KBM-7 (cell line): ENCODE data around the gene NR3C1.
"Not testable (repeated sequence)": the region's sequence is repeated elsewhere in the genome, so short reads cannot be mapped to it uniquely, and the experiment has no call there.

Source experiments
- DNase-seq: peaks from one replicate; pipeline ENCODE4 v3.0.0-alpha.2; 2015
- in situ Hi-C: fragments of 300-500 bp; cut with MboI; formaldehyde crosslinking; loops from 2 replicates; pipeline ENCODE4 v1.14.3; 2020; ENCODE audit warnings: low sequenced_read_pairs, low pct_unique_long_range_greater_than_20kb, mixed read lengths

Gene NR3C1

GRCh38 chr5:143347046-143347445 is 56.4 kb downstream of the NR3C1 start:
- no peak for DNase-seq
- in situ Hi-C loops: no loop called here

- in situ Hi-C loops: no loop called here
- no peak for DNase-seq
Observed at GRCh38 chr5:143345671-143346440, 57.6 kb downstream of the NR3C1 start.

GRCh38 chr5:143343042-143343441 is 60.4 kb downstream of the NR3C1 start:
- in situ Hi-C loops: no loop called here
- DNase-seq: no peak

- DNase-seq: no peak
- in situ Hi-C loops: no loop called here
Observed at GRCh38 chr5:143342607-143343006, 60.9 kb downstream of the NR3C1 start.

- in situ Hi-C loops: no loop called here
- DNase-seq: no peak
Observed at GRCh38 chr5:143341807-143342570, 61.5 kb downstream of the NR3C1 start.

GRCh38 chr5:143340891-143341685 is 62.4 kb downstream of the NR3C1 start:
- in situ Hi-C loops: no loop called here
- DNase-seq: no peak

- DNase-seq: no peak
- in situ Hi-C loops: no loop called here
Observed at GRCh38 chr5:143338658-143339366, 64.7 kb downstream of the NR3C1 start.

- in situ Hi-C loops: no loop called here
- no peak for DNase-seq
Observed at GRCh38 chr5:143337946-143338345, 65.5 kb downstream of the NR3C1 start.

- DNase-seq: no peak
- in situ Hi-C loops: no loop called here
Observed at GRCh38 chr5:143336485-143336884, 67.0 kb downstream of the NR3C1 start.

- no peak for DNase-seq
- in situ Hi-C loops: no loop called here
Observed at GRCh38 chr5:143334903-143335302, 68.6 kb downstream of the NR3C1 start.

GRCh38 chr5:143334380-143334779 is 69.1 kb downstream of the NR3C1 start:
- in situ Hi-C loops, DNase-seq: not testable (repeated sequence)

GRCh38 chr5:143331956-143332355 is 71.5 kb downstream of the NR3C1 start:
- in situ Hi-C loops: no loop called here
- no peak for DNase-seq

GRCh38 chr5:143329843-143330242 is 73.6 kb downstream of the NR3C1 start:
- no peak for DNase-seq
- in situ Hi-C loops: no loop called here

GRCh38 chr5:143328589-143329220 is 74.8 kb downstream of the NR3C1 start:
- no peak for DNase-seq
- in situ Hi-C loops: no loop called here

GRCh38 chr5:143325086-143325485 is 78.4 kb downstream of the NR3C1 start:
- in situ Hi-C loops, DNase-seq: not testable (repeated sequence)

GRCh38 chr5:143322931-143323630 is 80.4 kb downstream of the NR3C1 start:
- in situ Hi-C loops: not testable (repeated sequence)

GRCh38 chr5:143322176-143322575 is 81.3 kb downstream of the NR3C1 start:
- DNase-seq: no peak
- in situ Hi-C loops: no loop called here

More at GRCh38 chr5:143322931-143323630, 80.4 kb downstream of the NR3C1 start:
- DNase-seq: not testable (repeated sequence)
